Measurements from ENCODE around the gene GABARAPL1.
"Not testable (repeated sequence)": the region's sequence is repeated elsewhere in the genome, so short reads cannot be mapped to it uniquely, and the experiment has no call there.

Gene GABARAPL1

GRCh38 chr12:10212739-10213131 is at the start of gene GABARAPL1:
TSS of gene GABARAPL1 (plus strand) at chr12:10212877. CDS start at chr12:10213130, 253 bp downstream.
- peak; percentile 63 to 66 for DNase-seq (ENCODE audit: low read depth in 2 of 2, low spot score in 1 of 2)

GRCh38 chr12:10163084-10163483 is 49.6 kb upstream of the GABARAPL1 start:
- no peak for DNase-seq (ENCODE audit: low read depth in 2 of 2, low spot score in 1 of 2)

- DNase-seq (ENCODE audit: low read depth in 2 of 2, low spot score in 1 of 2) = no peak
Measured at GRCh38 chr12:10165421-10165820, 47.3 kb upstream of the GABARAPL1 start.

DNA sequence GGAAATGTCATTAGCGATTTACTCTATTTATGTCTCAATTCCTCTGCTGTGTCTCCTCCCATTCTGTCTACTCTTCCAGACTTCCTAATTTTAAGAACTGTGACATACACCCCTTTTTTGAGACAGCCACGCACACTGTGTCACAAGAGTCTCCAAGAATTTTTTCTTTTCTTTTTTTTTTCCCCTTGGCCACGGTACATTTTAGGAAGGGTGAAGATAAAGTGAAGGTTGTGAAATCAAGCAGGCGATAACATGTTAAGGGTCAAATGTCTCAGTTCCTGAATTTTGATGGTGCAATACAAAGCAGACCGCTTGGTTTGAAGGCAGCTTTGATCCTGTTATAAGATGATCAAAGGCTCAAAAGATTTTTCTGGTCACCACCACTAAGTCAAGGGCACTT is 45.1 kb upstream of the GABARAPL1 start:
- no peak for DNase-seq (ENCODE audit: low read depth in 2 of 2, low spot score in 1 of 2)

DNA sequence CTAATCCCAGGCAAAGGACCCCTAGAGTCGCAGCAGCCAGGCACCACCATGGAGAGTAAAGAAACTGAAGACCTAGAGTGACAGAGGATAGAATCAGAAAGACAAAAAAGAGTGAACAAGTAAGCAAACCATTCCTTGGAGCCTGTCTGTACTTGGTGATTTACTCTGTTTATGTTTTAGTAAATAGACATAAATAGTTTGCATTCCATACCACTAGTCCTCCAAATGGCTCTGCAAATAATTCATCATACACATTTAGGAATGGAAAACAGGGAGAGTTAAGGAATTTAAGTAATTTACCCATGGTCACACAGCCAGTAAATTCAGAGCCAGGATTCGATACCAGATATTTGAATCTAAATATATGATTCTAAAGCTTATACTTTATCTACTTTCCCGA is 43.6 kb upstream of the GABARAPL1 start:
- DNase-seq (ENCODE audit: low read depth in 2 of 2, low spot score in 1 of 2) = no peak

GRCh38 chr12:10170216-10170615 is 42.5 kb upstream of the GABARAPL1 start:
- no peak for DNase-seq (ENCODE audit: low read depth in 2 of 2, low spot score in 1 of 2)

DNA sequence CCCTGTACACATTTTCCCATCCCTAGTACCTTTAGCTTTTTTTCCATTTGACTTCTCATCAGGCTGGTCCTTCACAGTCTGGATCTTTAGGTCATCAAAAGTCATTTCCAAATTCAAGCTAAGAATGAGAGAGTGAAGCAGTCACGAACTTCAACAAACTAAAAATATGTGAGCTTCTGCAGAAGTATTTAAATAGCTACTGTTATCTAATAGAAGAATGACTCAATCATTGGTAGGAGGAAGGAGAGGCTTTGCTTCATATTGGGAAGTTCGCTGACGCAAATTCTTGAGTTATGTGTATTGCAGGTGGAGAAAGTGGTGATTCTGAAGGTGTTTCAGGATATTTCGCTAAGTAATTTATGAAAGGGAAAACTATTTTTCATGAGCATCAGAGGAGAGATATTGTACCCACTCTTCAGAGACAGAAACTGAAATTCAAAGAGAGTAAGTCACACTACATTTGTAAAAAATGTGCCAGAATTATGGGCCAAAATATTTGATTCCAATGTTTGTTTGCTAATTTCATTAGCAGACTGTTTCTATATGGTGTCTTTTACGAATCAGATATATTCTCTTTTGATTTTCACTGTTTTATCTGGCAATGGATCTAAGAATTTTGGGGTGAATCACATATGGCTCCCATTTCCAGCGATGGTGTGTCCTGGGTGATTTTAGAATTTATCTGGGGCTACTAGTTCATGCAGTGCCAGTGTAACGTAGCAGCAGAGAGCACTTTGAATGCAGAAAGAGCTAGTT is 40.5 kb upstream of the GABARAPL1 start, which contains the start of gene OLR1:
Gene OLR1, minus strand, starts transcription at position 160 of the 756 bp plus-strand sequence. Its CDS starts 55 bp downstream, at position 105.
- DNase-seq (ENCODE audit: low read depth in 2 of 2, low spot score in 1 of 2) = no peak

DNA sequence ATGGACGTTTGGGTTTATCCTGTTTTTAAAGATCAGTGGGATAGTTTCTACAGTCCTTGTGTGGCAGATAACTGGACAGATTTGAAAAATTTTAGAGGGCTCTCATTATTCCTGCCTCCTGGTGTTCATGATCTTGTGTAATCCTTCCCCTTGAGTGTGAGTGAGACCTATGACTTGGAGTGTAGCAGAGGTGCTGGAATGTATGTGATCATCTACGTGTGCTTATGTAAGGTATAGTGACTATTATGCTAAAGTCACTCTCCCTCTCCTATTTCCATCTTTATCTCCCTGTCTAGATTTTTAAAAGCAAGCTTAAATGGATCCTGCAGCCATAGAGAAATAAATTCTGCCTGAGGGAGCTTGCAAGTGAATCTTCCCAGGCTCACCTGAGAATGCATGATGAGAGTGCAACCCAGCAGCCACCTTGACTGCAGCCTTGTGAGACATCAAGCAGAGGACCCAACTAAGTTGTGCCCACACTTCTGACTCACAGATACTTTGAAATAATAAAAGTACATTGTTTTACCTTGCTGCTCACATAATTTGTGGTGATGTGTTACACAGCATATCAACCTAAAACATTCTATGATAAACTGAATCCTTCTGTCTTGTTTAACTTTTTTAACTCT is 37.6 kb upstream of the GABARAPL1 start:
- DNase-seq (ENCODE audit: low read depth in 2 of 2, low spot score in 1 of 2) = no peak

DNA sequence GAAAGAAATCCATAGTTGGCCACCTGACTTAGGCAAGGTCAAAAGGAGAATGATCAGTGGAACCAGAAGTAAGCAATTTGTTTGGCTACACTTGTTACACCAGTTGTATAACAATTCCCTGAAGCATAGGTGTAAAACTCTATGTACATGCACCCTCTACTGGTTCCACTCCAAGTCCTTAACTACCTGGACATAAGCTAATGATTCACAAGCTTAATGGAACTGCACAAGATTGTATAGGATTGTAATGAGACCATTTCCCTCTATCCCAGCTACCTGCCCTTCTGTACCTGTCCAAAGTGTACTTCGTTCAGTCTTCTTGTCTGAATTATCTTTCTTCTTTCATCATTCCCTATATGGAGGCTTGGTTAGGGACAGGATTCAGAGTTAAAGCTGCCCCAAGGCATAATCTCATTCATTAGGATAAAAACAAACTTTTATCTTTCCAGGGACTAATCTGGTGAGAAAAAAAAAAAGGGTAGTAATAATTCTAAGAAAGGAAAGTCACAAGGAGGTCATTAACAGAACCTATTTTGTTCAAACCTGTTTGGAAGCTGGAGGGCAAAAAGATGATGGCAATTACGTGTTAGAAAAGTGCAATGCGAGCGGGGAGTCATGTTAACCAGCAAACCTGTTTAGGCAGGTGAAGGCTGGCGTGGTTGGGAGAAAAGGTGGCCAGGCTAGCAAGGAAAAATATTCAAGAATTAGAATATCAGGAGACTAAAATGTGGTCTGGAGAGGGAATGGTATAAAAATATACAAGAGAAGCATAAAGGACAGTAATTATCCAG is 36.6 kb upstream of the GABARAPL1 start:
- DNase-seq (ENCODE audit: low read depth in 2 of 2, low spot score in 1 of 2) = no peak

DNA sequence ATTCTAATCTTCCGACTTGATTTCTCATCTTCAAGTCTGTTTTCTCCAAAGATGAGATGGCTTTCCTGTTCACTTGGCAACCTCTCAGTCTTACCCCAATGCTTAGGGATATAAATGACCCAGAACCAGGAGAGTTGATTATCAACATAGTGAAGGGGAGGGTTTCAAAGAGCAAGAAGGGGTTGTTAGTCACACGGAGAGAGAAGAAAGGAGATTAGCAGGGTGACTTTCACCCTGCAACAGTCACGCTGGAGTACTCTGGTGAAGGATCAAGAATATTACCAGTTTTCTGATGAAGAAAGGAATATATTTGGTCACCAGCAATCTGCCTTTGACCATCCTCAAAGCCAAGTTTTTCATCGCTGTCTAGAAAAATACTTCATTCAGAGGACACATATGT is 33.9 kb upstream of the GABARAPL1 start, which contains the start of gene TMEM52B:
Gene TMEM52B, plus strand, starts transcription at position 212 of the 400 bp plus-strand sequence. CDS start 543 bp downstream, outside the sequence.
- DNase-seq (ENCODE audit: low read depth in 2 of 2, low spot score in 1 of 2) = no peak

DNA sequence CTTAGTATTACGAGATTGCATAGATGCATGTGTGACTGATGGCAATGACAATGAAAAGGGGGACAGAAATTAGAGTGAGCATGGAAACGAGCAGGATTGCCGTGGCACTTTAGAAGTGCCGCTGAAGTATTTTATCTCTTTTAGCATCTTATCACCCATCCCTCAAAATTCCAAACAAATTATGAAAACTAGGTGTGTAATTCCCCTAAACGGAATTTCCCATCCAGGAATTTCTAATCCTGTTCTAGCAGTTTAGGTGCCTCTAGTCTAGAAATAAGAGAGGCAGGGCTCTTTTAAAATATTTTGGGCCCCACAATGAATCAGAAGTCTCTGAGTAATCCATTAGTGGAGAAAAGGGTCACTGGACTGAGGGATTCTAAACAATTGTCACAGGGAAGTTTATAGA is 32.9 kb upstream of the GABARAPL1 start:
- no peak for DNase-seq (ENCODE audit: low read depth in 2 of 2, low spot score in 1 of 2)

- no peak for DNase-seq (ENCODE audit: low read depth in 2 of 2, low spot score in 1 of 2)
Measured at GRCh38 chr12:10182354-10183049, 30.2 kb upstream of the GABARAPL1 start.

DNA sequence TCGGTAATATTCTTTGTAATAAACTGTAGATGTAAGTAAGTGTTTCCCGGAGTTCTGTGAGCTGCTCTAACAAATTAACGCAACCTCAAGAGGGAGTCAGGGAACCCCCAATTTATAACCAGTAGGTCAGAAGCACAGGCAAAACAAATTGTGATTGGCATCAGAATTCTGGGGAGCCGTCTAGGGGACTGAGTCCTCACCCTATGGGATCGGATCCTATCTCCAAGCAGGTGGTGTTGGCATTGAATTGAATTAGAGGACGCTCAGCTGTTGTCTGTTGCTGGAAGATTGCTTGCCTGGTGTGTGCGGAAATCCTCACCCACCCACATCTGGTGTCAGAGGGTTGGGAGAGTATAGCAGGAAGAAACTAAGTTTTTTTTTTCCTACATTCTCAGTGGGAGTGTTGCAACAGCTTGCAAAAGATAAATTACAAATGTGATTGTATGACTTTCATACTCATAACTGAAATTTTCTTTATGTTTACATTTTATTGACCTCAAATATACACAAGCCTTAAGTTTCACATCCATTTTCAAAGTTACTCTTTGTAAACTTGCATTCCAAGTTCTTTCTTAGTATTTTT is 28.3 kb upstream of the GABARAPL1 start:
- DNase-seq (ENCODE audit: low read depth in 2 of 2, low spot score in 1 of 2) = no peak

GRCh38 chr12:10186299-10186698 is 26.4 kb upstream of the GABARAPL1 start:
- no peak for DNase-seq (ENCODE audit: low read depth in 2 of 2, low spot score in 1 of 2)

DNA sequence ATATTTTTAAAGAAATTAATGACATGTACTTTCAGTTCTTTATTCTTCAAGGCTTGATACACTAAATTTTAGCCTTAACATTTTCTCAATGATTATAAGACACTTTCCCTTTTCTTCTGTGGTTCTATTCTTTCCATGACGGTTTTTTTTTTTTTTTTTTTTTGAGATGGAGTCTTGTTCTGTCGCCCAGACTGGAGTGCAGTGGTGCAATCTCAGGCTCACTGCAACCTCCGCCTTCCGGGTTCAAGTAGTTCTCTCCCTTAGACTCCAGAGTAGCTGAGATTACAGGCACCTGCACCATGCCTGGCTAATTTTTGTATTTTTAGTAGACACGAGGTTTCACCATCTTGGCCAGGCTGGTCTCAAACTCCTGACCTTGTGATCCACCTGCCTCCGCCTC is 25.7 kb upstream of the GABARAPL1 start:
- not testable (repeated sequence) for DNase-seq (ENCODE audit: low read depth in 2 of 2, low spot score in 1 of 2)

DNA sequence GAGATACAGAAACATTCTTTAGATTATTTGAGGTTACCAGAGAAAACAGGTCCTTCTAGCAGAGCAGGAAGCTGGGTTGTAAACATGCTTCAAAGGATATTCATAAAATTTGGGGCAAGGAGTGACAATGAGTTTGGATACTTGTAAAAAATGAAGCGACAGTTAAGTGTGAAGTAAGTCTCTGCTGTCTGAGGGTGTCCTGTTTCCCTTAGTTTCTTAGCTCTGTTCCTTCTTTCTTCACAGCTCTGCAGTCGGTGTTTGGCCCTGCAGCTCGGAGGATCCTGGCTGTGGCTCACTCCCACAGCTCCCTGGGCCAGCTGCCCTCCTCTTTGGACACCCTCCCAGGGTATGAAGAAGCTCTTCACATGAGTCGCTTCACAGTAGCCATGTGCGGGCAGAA is 23.0 kb upstream of the GABARAPL1 start:
- DNase-seq (ENCODE audit: low read depth in 2 of 2, low spot score in 1 of 2) = no peak

DNA sequence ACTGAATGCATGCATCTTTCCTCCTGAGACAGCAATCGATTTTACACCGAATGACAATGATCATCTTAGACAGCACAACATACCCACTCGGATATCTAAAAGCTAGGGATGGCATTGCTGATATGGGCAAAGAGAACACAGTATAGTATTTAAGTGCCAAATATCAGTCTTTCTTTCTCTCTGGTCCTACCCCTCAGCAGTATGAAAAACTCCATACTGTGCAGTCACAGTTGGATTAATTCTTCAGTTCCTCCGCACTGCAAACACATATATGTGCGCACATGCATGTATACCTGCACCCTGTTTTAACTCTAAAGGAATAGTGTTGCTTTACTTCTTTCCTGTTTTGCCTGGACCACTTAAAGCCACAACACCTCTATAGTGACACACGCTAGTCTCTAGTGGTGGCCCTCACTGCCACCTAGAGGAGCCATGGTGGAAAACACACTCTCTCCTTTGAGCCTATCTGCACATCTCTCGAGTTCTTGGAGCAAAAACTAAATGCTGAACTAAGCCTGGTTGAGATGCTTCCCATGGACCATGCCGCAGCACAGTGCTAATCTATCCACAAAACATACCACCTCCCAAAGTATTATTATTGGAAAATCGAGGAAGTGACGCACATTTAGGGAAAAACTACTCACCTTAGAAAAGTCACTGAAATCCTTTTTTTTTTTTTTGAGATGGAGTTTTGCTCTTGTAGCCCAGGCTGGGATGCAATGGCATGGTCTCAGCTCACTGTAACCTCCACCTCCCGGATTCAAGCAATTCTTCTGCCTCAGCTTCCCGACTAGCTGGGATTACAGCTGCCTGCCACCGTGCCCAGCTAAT is 21.9 kb upstream of the GABARAPL1 start:
- DNase-seq (ENCODE audit: low read depth in 2 of 2, low spot score in 1 of 2) = peak in 1 of 2 donors; percentile 28

DNA sequence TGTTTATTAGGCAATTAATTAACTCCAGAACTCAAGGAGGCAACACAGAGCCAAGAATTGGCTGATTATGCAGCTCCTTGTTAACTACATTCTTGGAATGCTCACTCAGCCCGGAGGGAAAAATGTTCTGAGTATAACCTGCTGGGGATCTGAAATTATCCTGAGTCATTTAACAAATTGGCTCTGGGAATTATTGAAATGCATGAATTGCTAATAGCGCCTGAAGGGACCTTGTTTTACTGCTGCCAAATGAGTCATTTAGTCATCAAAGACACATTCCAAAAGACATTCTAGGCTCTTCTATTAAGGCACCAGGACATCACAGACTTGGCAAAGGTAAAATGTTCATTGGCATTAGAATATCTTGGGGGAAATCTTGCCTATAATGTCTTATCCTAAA is 20.8 kb upstream of the GABARAPL1 start:
- no peak for DNase-seq (ENCODE audit: low read depth in 2 of 2, low spot score in 1 of 2)

GRCh38 chr12:10194160-10194670 is 18.5 kb upstream of the GABARAPL1 start:
- no peak for DNase-seq (ENCODE audit: low read depth in 2 of 2, low spot score in 1 of 2)

GRCh38 chr12:10196210-10196609 is 16.5 kb upstream of the GABARAPL1 start:
- DNase-seq (ENCODE audit: low read depth in 2 of 2, low spot score in 1 of 2) = no peak

Measured in stimulated activated CD8-positive, alpha-beta memory T cell treated with anti-CD3 and anti-CD28 coated beads, Interleukin-4, amount 100 ng/mL, for 1 hour (primary cell).